Endothelial cell (in vitro differentiated cells): ENCODE data around the gene PRAC2. TPM values are rescaled to one million over a fixed set of nuclear protein-coding genes. Genes with fewer than 3 reads are reported as not detected.

ENCODE experiments used
- DNase-seq: peaks from one replicate; pipeline ENCODE4 v3.0.0; 2021; ENCODE audit warnings: low spot score
- H3K27ac Mint-ChIP-seq: one replicate; pipeline ENCODE4 v1.8.0; 2021; ENCODE audit warnings: mixed read lengths, inconsistent platforms; ENCODE audit not compliant: unreplicated experiment
- H3K27me3 Mint-ChIP-seq: one replicate; pipeline ENCODE4 v1.8.0; 2021; ENCODE audit warnings: mild to moderate bottlenecking, moderate library complexity, mixed read lengths, inconsistent platforms; ENCODE audit not compliant: unreplicated experiment
- H3K36me3 Mint-ChIP-seq: one replicate; pipeline ENCODE4 v1.8.0; 2021; ENCODE audit warnings: mild to moderate bottlenecking, low read depth, mixed read lengths, inconsistent platforms; ENCODE audit not compliant: unreplicated experiment
- H3K4me1 Mint-ChIP-seq: one replicate; pipeline ENCODE4 v1.8.0; 2021; ENCODE audit warnings: mild to moderate bottlenecking, mixed read lengths, inconsistent platforms; ENCODE audit not compliant: unreplicated experiment
- H3K4me3 Mint-ChIP-seq: one replicate; pipeline ENCODE4 v1.8.0; 2021; ENCODE audit warnings: mild to moderate bottlenecking, mixed read lengths, inconsistent platforms; ENCODE audit not compliant: unreplicated experiment
- H3K9me3 Mint-ChIP-seq: one replicate; pipeline ENCODE4 v1.8.0; 2021; ENCODE audit warnings: mixed read lengths, inconsistent platforms; ENCODE audit not compliant: unreplicated experiment
- CTCF ChIP-seq: fragments of 200-600 bp; sonication (generic); IDR thresholded peaks from one replicate; pipeline ENCODE4 v1.5.0; 2021; ENCODE audit warnings: antibody characterized with exemption; ENCODE audit not compliant: unreplicated experiment
- total RNA-seq: library from RNA; stranded (reverse); fragmentation: NEBNext Ultra II Directional; extraction: Animal tissue kit (Norgen Biotek cat#: 25700); gene quantifications from one replicate; pipeline ENCODE4 v1.2.1, GENCODE V29; 2021; ENCODE audit not compliant: unreplicated experiment

PRAC2 gene
- total RNA-seq, 1 donor from 2014 or later = not detected

GRCh38 chr17:48735062-48735351 is 12.0 kb downstream of the PRAC2 start:
- DNase-seq = no peak
- peaks cover 12% of the 10 kb centered on the region for H3K4me1 Mint-ChIP-seq
- H3K27ac Mint-ChIP-seq = no peak overlapping the region
- TF ChIP-seq CTCF = no peak
- peaks cover 49% of the 10 kb centered on the region for H3K27me3 Mint-ChIP-seq
- no peaks in the 10 kb centered on the region for H3K9me3 Mint-ChIP-seq
- no peaks in the 10 kb centered on the region for H3K36me3 Mint-ChIP-seq
- no peak overlapping the region for H3K4me3 Mint-ChIP-seq

GRCh38 chr17:48737330-48738043 is 14.5 kb downstream of the PRAC2 start:
- H3K36me3 Mint-ChIP-seq = no peaks in the 10 kb centered on the region
- no peaks in the 10 kb centered on the region for H3K9me3 Mint-ChIP-seq
- TF ChIP-seq CTCF = no peak
- H3K4me1 Mint-ChIP-seq = peaks cover 12% of the 10 kb centered on the region
- no peak for DNase-seq
- H3K27me3 Mint-ChIP-seq = peaks cover 45% of the 10 kb centered on the region
- peak overlapping the region; percentile 68 for H3K27ac Mint-ChIP-seq
- H3K4me3 Mint-ChIP-seq = no peak overlapping the region

GRCh38 chr17:48738424-48738802 is 15.4 kb downstream of the PRAC2 start:
- no peak for DNase-seq
- peaks cover 11% of the 10 kb centered on the region for H3K4me1 Mint-ChIP-seq
- no peak overlapping the region for H3K4me3 Mint-ChIP-seq
- H3K27ac Mint-ChIP-seq = no peak overlapping the region
- peaks cover 48% of the 10 kb centered on the region for H3K27me3 Mint-ChIP-seq
- no peak for TF ChIP-seq CTCF
- H3K9me3 Mint-ChIP-seq = no peaks in the 10 kb centered on the region
- no peaks in the 10 kb centered on the region for H3K36me3 Mint-ChIP-seq

GRCh38 chr17:48738803-48739526 is 16.0 kb downstream of the PRAC2 start:
- DNase-seq = no peak
- Mint-ChIP-seq H3K27me3 (peaks cover 46% of the 10 kb centered on the region), H3K9me3 (no peaks in the 10 kb centered on the region), H3K4me1 (peaks cover 5% of the 10 kb centered on the region), H3K4me3 (no peak overlapping the region), H3K36me3 (no peaks in the 10 kb centered on the region), H3K27ac (no peak overlapping the region)
- TF ChIP-seq CTCF = no peak

GRCh38 chr17:48740537-48740936 is 17.6 kb downstream of the PRAC2 start:
- TF ChIP-seq CTCF = no peak
- Mint-ChIP-seq H3K4me3 (no peak overlapping the region), H3K27ac (no peak overlapping the region), H3K9me3 (no peaks in the 10 kb centered on the region), H3K36me3 (no peaks in the 10 kb centered on the region), H3K27me3 (peaks cover 42% of the 10 kb centered on the region), H3K4me1 (no peaks in the 10 kb centered on the region)
- DNase-seq = no peak
